Medulla oblongata (tissue), 1 donor: ENCODE results near the gene HELZ2.
"Not testable (repeated sequence)": the region's sequence is repeated elsewhere in the genome, so short reads cannot be mapped to it uniquely, and the experiment has no call there.

Experiments
- DNase-seq: peaks from one replicate; pipeline ENCODE4 v3.0.0-alpha.2; 2015; ENCODE audit errors: extremely low spot score

The HELZ2 gene

GRCh38 chr20:63574156-63574828 lies at the start of gene HELZ2:
HELZ2 (minus strand) TSS chr20:63574239; CDS start chr20:63572385, 1,854 bp downstream.
- DNase-seq = peak; percentile 48

GRCh38 chr20:63622732-63623131 lies 48.7 kb upstream of the HELZ2 start:
- DNase-seq = no peak

- no peak for DNase-seq
These were observed 48.1 kb upstream of the HELZ2 start for GRCh38 chr20:63622096-63622495.

GRCh38 chr20:63620991-63621390 lies 47.0 kb upstream of the HELZ2 start:
- no peak for DNase-seq

- no peak for DNase-seq
These were observed 45.5 kb upstream of the HELZ2 start for GRCh38 chr20:63619505-63619904.

GRCh38 chr20:63619086-63619485 lies 45.0 kb upstream of the HELZ2 start:
- no peak for DNase-seq

GRCh38 chr20:63618291-63618980 lies 44.4 kb upstream of the HELZ2 start:
- no peak for DNase-seq

- no peak for DNase-seq
These were observed 43.8 kb upstream of the HELZ2 start for GRCh38 chr20:63617876-63618265.

GRCh38 chr20:63617092-63617875 lies 43.2 kb upstream of the HELZ2 start:
- no peak for DNase-seq

- not testable (repeated sequence) for DNase-seq
These were observed 40.0 kb upstream of the HELZ2 start for GRCh38 chr20:63613863-63614594.

- no peak for DNase-seq
These were observed 38.4 kb upstream of the HELZ2 start for GRCh38 chr20:63612276-63612931.

- DNase-seq = no peak
These were observed 37.6 kb upstream of the HELZ2 start for GRCh38 chr20:63611646-63612045.

GRCh38 chr20:63610581-63611435 lies 36.8 kb upstream of the HELZ2 start:
- no peak for DNase-seq

- no peak for DNase-seq
These were observed 32.6 kb upstream of the HELZ2 start for GRCh38 chr20:63606686-63607085.

- no peak for DNase-seq
These were observed 28.3 kb upstream of the HELZ2 start for GRCh38 chr20:63602321-63602720.

- not testable (repeated sequence) for DNase-seq
These were observed 27.6 kb upstream of the HELZ2 start for GRCh38 chr20:63601679-63602078.

GRCh38 chr20:63599396-63600050 lies 25.5 kb upstream of the HELZ2 start:
- DNase-seq = no peak

GRCh38 chr20:63598479-63599395 lies 24.7 kb upstream of the HELZ2 start:
- DNase-seq = no peak
